Right lobe of liver (tissue), 6 donors: Measurements from ENCODE around the gene CHRNA3. TPM values are rescaled to one million over a fixed set of nuclear protein-coding genes. Genes with fewer than 3 reads are reported as not detected.

ENCODE experiments used
- ATAC-seq, 4 donors: fragments of 200-7000 bp; cut with Tn5 transposase; one replicate each; pipeline ENCODE4 v1.9.1; 2020; ENCODE audit warnings: mild to moderate bottlenecking in 4 of 4, moderate library complexity in 4 of 4
- DNase-seq, 3 donors: peaks; one replicate each; pipeline ENCODE4 v3.0.0-alpha.2; 2020
- H3K27ac ChIP-seq, 3 donors: fragments of 200-600 bp; one replicate each; pipeline ENCODE4 v1.8.0; 2022
- H3K27me3 ChIP-seq, 2 donors: fragments of 200-600 bp; one replicate each; pipeline ENCODE4 v1.8.0; 2022
- H3K36me3 ChIP-seq, 4 donors: fragments of 200-600 bp; sonication (generic) in 1 of 4; one replicate each; pipeline versions ENCODE4 v1.5.1 to v1.8.0; 2017 to 2022; ENCODE audit warnings: control low read depth in 1 of 4
- H3K4me1 ChIP-seq, 4 donors: fragments of 200-600 bp; sonication (generic) in 1 of 4; one replicate each; pipeline versions ENCODE4 v1.5.1 to v1.8.0; 2017 to 2022; ENCODE audit warnings: control low read depth in 1 of 4
- H3K4me3 ChIP-seq, 3 donors: fragments of 200-600 bp; one replicate each; pipeline ENCODE4 v1.8.0; 2022
- H3K9me3 ChIP-seq, 4 donors: fragments of 200-600 bp; sonication (generic) in 1 of 4; one replicate each; pipeline versions ENCODE4 v1.5.1 to v1.8.0; 2017 to 2022; ENCODE audit warnings: control low read depth in 1 of 4
- POLR2A ChIP-seq: fragments of 450-650 bp; IDR thresholded peaks from one replicate; pipeline ENCODE4 v1.6.1; 2017; ENCODE audit warnings: antibody characterized with exemption, mild to moderate bottlenecking
- WGBS: methylation state at CpG from one replicate; pipeline ENCODE4 v1.1.6; 2018; ENCODE audit warnings: low coverage, low lambda C conversion rate; ENCODE audit not compliant: insufficient coverage; ENCODE audit errors: missing lambda C conversion rate; 5-methylcytosine and 5-hydroxymethylcytosine counted together
- intact Hi-C, 2 donors: fragments of 100-400 bp; cut with DNase I; formaldehyde crosslinking; loops; one replicate each; pipeline versions ENCODE4 v1.11.2 to v1.14.1; 2022
- total RNA-seq, 6 experiments: library from RNA; depleted of rRNA in 2 of 6; stranded (reverse); fragments of >200 nt in 2 of 6; fragmentation: NEBNext Ultra II Directional in 3 of 6; extraction: Animal tissue kit (Norgen Biotek cat#: 25700) in 3 of 6; gene quantifications; one replicate each; pipeline versions ENCODE4 v1.1.0 to v1.2.4, GENCODE V29; 2016 to 2023
- TF ChIP-seq, protein P1 (sequence below), 4 donors: fragments of 200-600 bp in 3 of 4; fragments of 450-650 bp in 1 of 4; IDR thresholded peaks; one replicate each; pipeline versions ENCODE4 v1.5.1 to v1.8.0; 2016 to 2022; ENCODE audit warnings: antibody characterized with exemption in 4 of 4, mild to moderate bottlenecking in 2 of 4
- donor health status: DM: no; HTN: yes; CAD: no.
- donor health status: DM: no; HTN: no; CAD: no.
- donor health status: DM: no; HTN: no; CAD: no.
- donor health status: DM: no; HTN: yes; CAD: no.
- donor health status: DM: no; HTN: yes; CAD: no.

Gene CHRNA3
- total RNA-seq, 6 experiments from 2014 or later, result not detected

DNA sequence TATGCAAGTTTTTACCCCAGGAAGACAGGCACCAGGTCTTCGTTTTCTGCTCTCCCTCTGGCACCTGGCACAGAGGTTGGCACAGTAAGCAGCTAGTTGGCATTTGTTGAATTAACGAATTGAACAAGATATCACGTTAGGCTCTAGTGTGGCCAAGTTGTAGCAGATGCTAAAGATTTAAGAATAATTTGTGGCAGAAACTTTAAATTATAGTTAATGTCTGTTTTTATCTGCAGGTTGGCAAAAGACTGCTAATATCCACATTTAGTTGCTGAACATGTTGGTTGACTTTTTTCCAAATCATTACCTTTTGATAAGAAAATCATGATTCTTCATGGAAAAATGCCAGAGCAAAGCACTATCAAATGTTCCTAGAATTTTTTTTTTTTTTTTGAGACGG, 47.4 kb downstream of the CHRNA3 start:
- TF ChIP-seq, protein P1, sequence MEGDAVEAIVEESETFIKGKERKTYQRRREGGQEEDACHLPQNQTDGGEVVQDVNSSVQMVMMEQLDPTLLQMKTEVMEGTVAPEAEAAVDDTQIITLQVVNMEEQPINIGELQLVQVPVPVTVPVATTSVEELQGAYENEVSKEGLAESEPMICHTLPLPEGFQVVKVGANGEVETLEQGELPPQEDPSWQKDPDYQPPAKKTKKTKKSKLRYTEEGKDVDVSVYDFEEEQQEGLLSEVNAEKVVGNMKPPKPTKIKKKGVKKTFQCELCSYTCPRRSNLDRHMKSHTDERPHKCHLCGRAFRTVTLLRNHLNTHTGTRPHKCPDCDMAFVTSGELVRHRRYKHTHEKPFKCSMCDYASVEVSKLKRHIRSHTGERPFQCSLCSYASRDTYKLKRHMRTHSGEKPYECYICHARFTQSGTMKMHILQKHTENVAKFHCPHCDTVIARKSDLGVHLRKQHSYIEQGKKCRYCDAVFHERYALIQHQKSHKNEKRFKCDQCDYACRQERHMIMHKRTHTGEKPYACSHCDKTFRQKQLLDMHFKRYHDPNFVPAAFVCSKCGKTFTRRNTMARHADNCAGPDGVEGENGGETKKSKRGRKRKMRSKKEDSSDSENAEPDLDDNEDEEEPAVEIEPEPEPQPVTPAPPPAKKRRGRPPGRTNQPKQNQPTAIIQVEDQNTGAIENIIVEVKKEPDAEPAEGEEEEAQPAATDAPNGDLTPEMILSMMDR (IDR thresholded peaks at IDR 0.05), result no peak
- TF ChIP-seq POLR2A, result no peak
- H3K4me1 ChIP-seq, result no peaks in the 10 kb centered on the region
- H3K4me3 ChIP-seq, result no peak overlapping the region
- no peak overlapping the region for H3K27ac ChIP-seq
- intact Hi-C loops, result no loop called here
- ATAC-seq, result no peak
- H3K36me3 ChIP-seq, result no peaks in the 10 kb centered on the region
- no peaks in the 10 kb centered on the region for H3K9me3 ChIP-seq
- DNase-seq, result no peak
- no peaks in the 10 kb centered on the region for H3K27me3 ChIP-seq
- WGBS, result 46% methylated on average over 4 of the region's 4 CpGs

DNA sequence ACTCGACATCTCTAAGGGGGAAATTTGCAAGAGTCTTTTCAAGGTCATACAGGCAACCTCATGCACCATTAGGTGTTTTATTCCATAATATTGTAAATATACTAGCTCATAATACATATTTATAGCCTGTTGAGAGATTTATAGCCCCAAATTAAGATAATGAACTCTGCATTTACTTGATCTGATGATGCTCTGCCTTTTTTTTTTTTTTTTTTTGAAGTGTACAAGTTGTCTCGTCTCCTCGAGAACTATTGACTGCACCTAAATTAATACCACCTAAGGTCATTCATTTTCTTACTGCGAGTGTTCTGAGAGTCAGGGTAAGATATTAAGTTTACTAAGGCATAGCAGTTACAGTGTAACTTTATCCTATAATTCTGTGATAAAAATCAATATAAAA, 49.4 kb downstream of the CHRNA3 start:
- Histone ChIP-seq H3K4me3 (no peak overlapping the region), H3K27ac (no peak overlapping the region), H3K9me3 (no peaks in the 10 kb centered on the region), H3K4me1 (no peaks in the 10 kb centered on the region), H3K36me3 (no peaks in the 10 kb centered on the region), H3K27me3 (no peaks in the 10 kb centered on the region)
- no peak for ATAC-seq
- TF ChIP-seq, protein P1 (IDR thresholded peaks at IDR 0.05), result no peak
- TF ChIP-seq POLR2A, result no peak
- 71% methylated on average over 4 of the region's 4 CpGs for WGBS
- intact Hi-C loops, result no loop called here
- DNase-seq, result no peak

DNA sequence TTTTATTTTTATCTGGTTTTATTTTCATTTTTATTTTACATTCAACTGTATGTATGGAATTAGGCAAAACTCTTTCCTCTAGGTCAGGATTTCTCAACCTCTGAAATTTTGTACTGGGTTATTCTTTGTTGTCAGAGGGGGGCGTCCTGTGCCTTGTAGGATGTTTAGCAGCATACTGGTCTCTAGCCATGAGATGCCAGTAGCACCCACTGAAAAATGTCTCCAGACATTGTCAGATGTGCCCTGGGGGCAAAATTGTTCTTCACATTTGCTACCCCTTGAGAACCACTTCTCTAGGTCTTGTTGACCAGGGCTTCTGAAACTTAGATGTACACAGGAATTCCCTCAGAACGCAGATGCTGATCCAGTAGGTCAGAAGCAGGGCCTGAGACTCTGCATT, 50.1 kb downstream of the CHRNA3 start:
- TF ChIP-seq POLR2A, result no peak
- TF ChIP-seq, protein P1 (IDR thresholded peaks at IDR 0.05), result no peak
- Histone ChIP-seq H3K36me3 (no peaks in the 10 kb centered on the region), H3K4me3 (no peak overlapping the region), H3K27me3 (no peaks in the 10 kb centered on the region), H3K27ac (no peak overlapping the region), H3K4me1 (peaks cover 0 to 5% (median 0%) of the 10 kb centered on the region in 4 donors), H3K9me3 (no peaks in the 10 kb centered on the region)
- no peak for ATAC-seq
- no peak for DNase-seq
- 63% methylated on average over 2 of the region's 2 CpGs for WGBS
- intact Hi-C loops, result no loop called here

DNA sequence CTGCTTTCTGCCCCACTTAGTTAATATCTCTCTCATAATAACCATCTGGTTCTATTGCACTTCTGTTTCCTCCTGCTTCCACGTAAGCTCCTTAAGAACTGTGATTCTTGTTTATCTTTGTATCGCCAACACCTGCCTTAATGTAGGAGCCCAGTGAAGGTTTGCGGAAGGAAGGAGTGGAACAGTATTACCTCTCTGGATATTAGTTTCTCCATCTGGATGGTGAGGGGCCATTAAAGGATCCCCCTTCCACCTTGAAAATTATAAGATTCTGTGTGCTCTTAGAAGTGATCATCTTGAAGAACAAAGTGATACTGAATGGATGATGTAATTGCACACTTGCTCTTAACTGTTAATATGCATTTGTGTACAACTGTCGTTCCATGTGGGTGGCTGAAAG, 53.3 kb downstream of the CHRNA3 start:
- H3K4me1 ChIP-seq, result peaks cover 0 to 5% (median 0%) of the 10 kb centered on the region in 4 donors
- ATAC-seq (no peak), DNase-seq (no peak)
- H3K27ac ChIP-seq, result no peak overlapping the region
- TF ChIP-seq, protein P1 (IDR thresholded peaks at IDR 0.05), result no peak
- TF ChIP-seq POLR2A, result no peak
- no peak overlapping the region for H3K4me3 ChIP-seq
- H3K9me3 ChIP-seq, result no peaks in the 10 kb centered on the region
- H3K27me3 ChIP-seq, result no peaks in the 10 kb centered on the region
- intact Hi-C loops, result no loop called here
- H3K36me3 ChIP-seq, result no peaks in the 10 kb centered on the region
- 61% methylated on average over 4 of the region's 4 CpGs for WGBS
